BJ (cell line): ENCODE data around the gene PPP2R3B. TPM values are rescaled to one million over a fixed set of nuclear protein-coding genes. Genes with fewer than 3 reads are reported as not detected.
"Not testable (repeated sequence)": the region's sequence is repeated elsewhere in the genome, so short reads cannot be mapped to it uniquely, and the experiment has no call there.

Experiments
- CTCF ChIA-PET: fragments of 350-600 bp; formaldehyde crosslinking; extraction: SDS; loops from one replicate; lab custom pipeline; 2021; ENCODE audit warnings: antibody characterized with exemption, inconsistent platforms; lab: Yijun Ruan, JAX
- POLR2A ChIA-PET: fragments of 300-600 bp; sonication (Branson Sonifier 250); formaldehyde crosslinking; extraction: SDS; loops from one replicate; lab custom pipeline; 2021; ENCODE audit warnings: antibody characterized with exemption; lab: Charles Lee
- DNase-seq: peaks from one replicate; pipeline ENCODE4 v3.0.0-alpha.2; 2011; ENCODE audit warnings: low read depth
- H3K27me3 ChIP-seq: 2 replicates; pipeline ENCODE4 v1.6.0; 2011; ENCODE audit warnings: low read length; ENCODE audit not compliant: control insufficient read depth, insufficient read depth
- H3K36me3 ChIP-seq: 2 replicates; pipeline ENCODE4 v1.5.1; 2011; ENCODE audit warnings: low read length; ENCODE audit not compliant: control insufficient read depth, insufficient read depth
- H3K4me3 ChIP-seq: 2 replicates; pipeline ENCODE4 v1.5.1; 2011; ENCODE audit warnings: low read depth, mild to moderate bottlenecking, control low read depth, low read length
- polyA plus RNA-seq: library from polyadenylated mRNA; depleted of rRNA; stranded (reverse); fragments of >200 nt; gene quantifications from 2 replicates; pipeline ENCODE4 v1.2.3, GENCODE V29; 2011
- TF ChIP-seq, protein P1 (sequence below): IDR thresholded peaks from 2 replicates; pipeline ENCODE4 v1.5.1; 2011; ENCODE audit warnings: low read depth, mild to moderate bottlenecking, control low read depth, inconsistent platforms, low read length, moderate library complexity; ENCODE audit not compliant: insufficient read depth

Gene PPP2R3B
- polyA plus RNA-seq, 1 experiment = 14.9 TPM

DNA sequence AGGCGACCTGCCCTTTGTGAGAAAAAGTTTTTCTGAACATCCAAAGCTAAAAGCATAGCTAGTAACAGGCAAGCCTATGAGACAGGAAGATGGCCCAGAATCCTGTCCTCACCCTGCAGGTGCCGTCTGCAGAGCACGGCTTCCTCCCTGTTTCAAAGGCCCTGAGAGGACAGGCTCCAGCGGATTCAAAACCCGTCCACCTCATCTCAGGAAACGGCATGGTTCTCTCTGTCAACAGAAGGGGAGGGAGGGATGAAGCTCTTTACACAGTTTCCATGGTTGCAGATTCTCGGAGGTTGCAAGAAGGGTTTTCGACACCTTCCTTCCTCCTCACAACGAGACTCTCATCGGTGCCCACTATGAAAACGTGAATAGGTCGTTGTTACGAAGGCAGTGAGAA, 8.3 kb downstream of the PPP2R3B start:
- DNase-seq = no peak
- ChIA-PET CTCF (no interaction called here), POLR2A (no interaction called here)

DNA sequence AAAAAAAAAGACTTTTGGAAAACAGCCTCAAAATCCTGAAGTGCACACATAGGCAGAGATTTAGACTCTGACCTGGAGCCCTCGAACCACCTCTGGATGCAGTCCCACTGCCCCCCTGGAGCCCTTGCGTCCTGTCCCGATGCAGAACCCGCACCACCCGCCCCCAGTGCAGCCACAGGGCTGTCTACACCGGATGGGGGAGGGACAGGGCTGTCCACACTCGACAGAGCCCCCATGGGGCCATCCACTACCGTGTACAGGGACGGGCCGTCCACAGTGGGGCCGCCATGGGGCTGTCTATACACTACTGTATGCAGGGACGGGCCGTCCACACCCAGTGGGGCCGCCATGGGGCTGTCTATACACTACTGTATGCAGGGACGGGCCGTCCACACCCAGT, 10.5 kb downstream of the PPP2R3B start:
- CTCF ChIA-PET, POLR2A ChIA-PET, DNase-seq, H3K27me3 ChIP-seq, H3K4me3 ChIP-seq, H3K36me3 ChIP-seq: not testable (repeated sequence)

More for the DNA sequence above, 8.3 kb downstream of the PPP2R3B start:
- Histone ChIP-seq H3K36me3 (no peaks in the 10 kb centered on the region), H3K27me3 (no peaks in the 10 kb centered on the region), H3K4me3 (no peak overlapping the region)
- TF ChIP-seq, protein P1, sequence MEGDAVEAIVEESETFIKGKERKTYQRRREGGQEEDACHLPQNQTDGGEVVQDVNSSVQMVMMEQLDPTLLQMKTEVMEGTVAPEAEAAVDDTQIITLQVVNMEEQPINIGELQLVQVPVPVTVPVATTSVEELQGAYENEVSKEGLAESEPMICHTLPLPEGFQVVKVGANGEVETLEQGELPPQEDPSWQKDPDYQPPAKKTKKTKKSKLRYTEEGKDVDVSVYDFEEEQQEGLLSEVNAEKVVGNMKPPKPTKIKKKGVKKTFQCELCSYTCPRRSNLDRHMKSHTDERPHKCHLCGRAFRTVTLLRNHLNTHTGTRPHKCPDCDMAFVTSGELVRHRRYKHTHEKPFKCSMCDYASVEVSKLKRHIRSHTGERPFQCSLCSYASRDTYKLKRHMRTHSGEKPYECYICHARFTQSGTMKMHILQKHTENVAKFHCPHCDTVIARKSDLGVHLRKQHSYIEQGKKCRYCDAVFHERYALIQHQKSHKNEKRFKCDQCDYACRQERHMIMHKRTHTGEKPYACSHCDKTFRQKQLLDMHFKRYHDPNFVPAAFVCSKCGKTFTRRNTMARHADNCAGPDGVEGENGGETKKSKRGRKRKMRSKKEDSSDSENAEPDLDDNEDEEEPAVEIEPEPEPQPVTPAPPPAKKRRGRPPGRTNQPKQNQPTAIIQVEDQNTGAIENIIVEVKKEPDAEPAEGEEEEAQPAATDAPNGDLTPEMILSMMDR = no peak

DNA sequence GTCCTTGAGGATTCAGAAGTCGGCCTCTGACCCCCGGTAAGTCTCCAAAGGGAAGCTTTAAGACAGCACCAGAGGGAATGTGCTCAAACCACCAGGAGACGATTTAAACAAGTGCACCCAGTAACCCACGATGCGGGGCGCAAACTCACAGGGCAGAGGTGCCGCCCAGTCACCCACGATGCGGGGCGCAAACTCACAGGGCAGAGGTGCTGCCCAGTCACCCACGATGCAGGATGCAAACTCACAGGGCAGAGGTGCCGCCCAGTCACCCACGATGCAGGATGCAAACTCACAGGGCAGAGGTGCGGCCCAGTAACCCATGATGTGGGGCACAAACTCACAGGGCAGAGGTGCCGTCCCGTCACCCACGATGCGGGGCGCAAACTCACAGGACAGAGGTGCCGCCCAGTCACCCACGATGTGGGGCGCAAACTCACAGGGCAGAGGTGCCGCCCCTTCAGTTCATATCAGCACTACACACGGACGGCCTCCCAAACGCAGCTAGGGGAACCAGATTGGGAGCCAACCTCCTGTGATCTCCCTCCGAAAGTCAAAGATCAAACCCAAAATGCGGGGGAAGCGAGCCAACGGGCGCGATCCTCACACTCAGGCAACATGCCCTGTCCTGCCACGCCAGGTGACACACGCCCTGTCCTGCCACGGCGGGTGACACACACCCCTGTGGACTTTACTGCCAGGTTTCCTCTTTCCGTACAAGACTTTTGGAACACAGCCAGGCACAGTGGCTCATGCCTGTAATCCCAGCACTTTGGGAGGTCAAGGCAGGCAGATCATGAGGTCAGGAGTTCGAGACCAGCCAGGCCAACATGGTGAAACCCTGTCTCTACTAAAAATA, 11.3 kb downstream of the PPP2R3B start:
- ChIA-PET CTCF (no interaction called here), POLR2A (no interaction called here)
- TF ChIP-seq, protein P1 = no peak
- no peak for DNase-seq
- Histone ChIP-seq H3K36me3 (no peaks in the 10 kb centered on the region), H3K4me3 (no peak overlapping the region), H3K27me3 (no peaks in the 10 kb centered on the region)

DNA sequence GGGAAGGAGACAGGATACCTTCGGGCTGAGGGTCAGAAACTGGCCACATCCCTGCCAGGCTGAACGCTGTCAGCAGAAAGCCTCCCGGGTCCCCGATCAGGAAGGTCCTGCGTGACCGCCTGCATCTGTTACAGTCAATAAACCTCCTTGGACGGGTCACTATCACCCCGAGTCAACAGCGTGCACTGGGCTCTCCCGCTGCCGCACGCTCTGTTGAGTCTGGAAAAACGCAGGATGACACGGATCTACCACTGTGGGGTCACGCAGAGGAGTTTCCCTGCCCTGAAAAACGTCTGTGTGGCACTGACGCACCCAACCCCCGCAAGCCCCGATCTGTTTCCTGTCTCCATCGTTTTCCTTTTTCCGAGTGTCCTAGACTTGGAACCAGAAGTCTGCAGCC, 12.1 kb downstream of the PPP2R3B start:
- Histone ChIP-seq H3K27me3 (no peaks in the 10 kb centered on the region), H3K36me3 (no peaks in the 10 kb centered on the region), H3K4me3 (peak overlapping the region; percentile 51)
- DNase-seq = no peak
- ChIA-PET CTCF (no interaction called here), POLR2A (no interaction called here)
- TF ChIP-seq, protein P1 = no peak

DNA sequence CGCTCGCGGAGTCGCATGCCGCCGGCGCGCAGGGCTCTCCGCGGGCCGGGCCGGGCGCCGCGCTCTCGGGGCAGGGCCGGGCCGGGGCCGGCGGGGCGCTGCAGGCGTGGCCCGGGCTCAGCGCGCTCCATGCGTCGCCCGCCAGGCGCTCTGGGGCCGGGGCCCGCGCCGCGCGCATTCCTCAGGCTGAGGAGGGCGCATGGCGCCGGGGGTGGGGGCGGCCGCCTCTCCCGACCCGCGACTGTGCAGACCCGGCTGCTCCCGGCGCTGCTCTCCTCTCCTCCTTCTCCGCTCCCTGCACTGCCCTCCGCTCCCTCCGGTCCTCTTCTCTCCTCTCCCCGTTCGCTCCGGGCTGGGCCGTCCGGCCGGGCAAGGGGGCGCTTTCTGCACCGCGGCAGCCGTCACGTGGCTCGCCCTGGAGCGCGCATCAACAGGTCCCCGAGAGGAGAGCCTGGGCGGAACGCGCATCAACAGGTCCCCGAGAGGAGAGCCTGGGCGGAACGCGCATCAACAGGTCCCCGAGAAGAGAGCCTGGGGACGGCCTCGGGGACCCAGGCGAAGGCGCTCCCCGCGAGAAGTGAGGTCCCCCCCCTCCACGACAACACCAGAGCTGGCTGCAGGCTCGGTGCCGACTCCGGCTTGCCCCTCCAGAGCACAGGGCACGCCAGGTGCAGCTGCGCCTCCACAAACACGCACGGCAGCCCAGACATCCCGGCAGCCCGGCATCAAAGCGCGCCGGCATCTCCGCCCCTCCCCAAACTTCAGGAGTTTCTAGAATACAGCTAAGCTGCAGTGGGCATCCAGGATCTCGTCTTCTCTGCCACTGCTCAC, 12.9 kb downstream of the PPP2R3B start:
- Histone ChIP-seq H3K36me3 (no peaks in the 10 kb centered on the region), H3K4me3 (peak overlapping the region; percentile 51), H3K27me3 (no peaks in the 10 kb centered on the region)
- no peak for DNase-seq
- TF ChIP-seq, protein P1 = 0 out of 2 replicates have a peak, but pooled peaks have one; percentile 2
- POLR2A ChIA-PET = no interaction called here
- CTCF ChIA-PET = no interaction called here
